Amniotic epithelial cell (primary cell): ENCODE data around the gene RARRES1.
"Not testable (repeated sequence)": the region's sequence is repeated elsewhere in the genome, so short reads cannot be mapped to it uniquely, and the experiment has no call there.

ENCODE experiments used
- DNase-seq: peaks from one replicate; pipeline ENCODE4 v3.0.0-alpha.2; 2010; ENCODE audit warnings: low read depth

RARRES1 gene

GRCh38 chr3:158693866-158694456, 38.3 kb downstream of the RARRES1 start:
- not testable (repeated sequence) for DNase-seq

- peak; percentile 4 for DNase-seq
These were observed 47.1 kb downstream of the RARRES1 start for GRCh38 chr3:158685159-158685558.

- DNase-seq: peak; percentile 81
These were observed 48.9 kb downstream of the RARRES1 start for GRCh38 chr3:158683230-158683962.

GRCh38 chr3:158680861-158681260, 51.4 kb downstream of the RARRES1 start:
- DNase-seq: no peak

- DNase-seq: peak; percentile 13
These were observed 52.7 kb downstream of the RARRES1 start for GRCh38 chr3:158679547-158680000.

- no peak for DNase-seq
These were observed 53.6 kb downstream of the RARRES1 start for GRCh38 chr3:158678687-158679086.

- DNase-seq: peak; percentile 83
These were observed 59.8 kb downstream of the RARRES1 start, which contains the start of gene LXN for GRCh38 chr3:158672215-158673176. Gene LXN (minus strand): TSS chr3:158672648. CDS start chr3:158672478, 170 bp downstream.

GRCh38 chr3:158671821-158672214, 60.4 kb downstream of the RARRES1 start:
- peak; percentile 10 for DNase-seq

GRCh38 chr3:158668506-158668905, 63.8 kb downstream of the RARRES1 start:
- DNase-seq: peak; percentile 65

- no peak for DNase-seq
These were observed 65.8 kb downstream of the RARRES1 start for GRCh38 chr3:158666416-158666815.

GRCh38 chr3:158663832-158664231, 68.4 kb downstream of the RARRES1 start:
- DNase-seq: no peak

GRCh38 chr3:158663246-158663645, 69.0 kb downstream of the RARRES1 start:
- DNase-seq: no peak

- no peak for DNase-seq
These were observed 71.5 kb downstream of the RARRES1 start for GRCh38 chr3:158660711-158661110.

GRCh38 chr3:158659454-158660237, 72.6 kb downstream of the RARRES1 start:
- peak; percentile 69 for DNase-seq

- no peak for DNase-seq
These were observed 73.4 kb downstream of the RARRES1 start for GRCh38 chr3:158658889-158659288.

- peak; percentile 53 for DNase-seq
These were observed 79.8 kb downstream of the RARRES1 start for GRCh38 chr3:158652463-158652862.

- no peak for DNase-seq
These were observed 81.1 kb downstream of the RARRES1 start for GRCh38 chr3:158651192-158651591.

- no peak for DNase-seq
These were observed 82.5 kb downstream of the RARRES1 start for GRCh38 chr3:158649791-158650190.
